Endothelial cell (in vitro differentiated cells): ENCODE measurements around the gene TEX28. TPM values are rescaled to one million over a fixed set of nuclear protein-coding genes. Genes with fewer than 3 reads are reported as not detected.

ENCODE experiments used
- DNase-seq: peaks from one replicate; pipeline ENCODE4 v3.0.0; 2021; ENCODE audit warnings: low spot score
- H3K27ac Mint-ChIP-seq: one replicate; pipeline ENCODE4 v1.8.0; 2021; ENCODE audit warnings: mixed read lengths, inconsistent platforms; ENCODE audit not compliant: unreplicated experiment
- H3K27me3 Mint-ChIP-seq: one replicate; pipeline ENCODE4 v1.8.0; 2021; ENCODE audit warnings: mild to moderate bottlenecking, moderate library complexity, mixed read lengths, inconsistent platforms; ENCODE audit not compliant: unreplicated experiment
- H3K36me3 Mint-ChIP-seq: one replicate; pipeline ENCODE4 v1.8.0; 2021; ENCODE audit warnings: mild to moderate bottlenecking, low read depth, mixed read lengths, inconsistent platforms; ENCODE audit not compliant: unreplicated experiment
- H3K4me1 Mint-ChIP-seq: one replicate; pipeline ENCODE4 v1.8.0; 2021; ENCODE audit warnings: mild to moderate bottlenecking, mixed read lengths, inconsistent platforms; ENCODE audit not compliant: unreplicated experiment
- H3K4me3 Mint-ChIP-seq: one replicate; pipeline ENCODE4 v1.8.0; 2021; ENCODE audit warnings: mild to moderate bottlenecking, mixed read lengths, inconsistent platforms; ENCODE audit not compliant: unreplicated experiment
- H3K9me3 Mint-ChIP-seq: one replicate; pipeline ENCODE4 v1.8.0; 2021; ENCODE audit warnings: mixed read lengths, inconsistent platforms; ENCODE audit not compliant: unreplicated experiment
- CTCF ChIP-seq: fragments of 200-600 bp; sonication (generic); IDR thresholded peaks from one replicate; pipeline ENCODE4 v1.5.0; 2021; ENCODE audit warnings: antibody characterized with exemption; ENCODE audit not compliant: unreplicated experiment
- total RNA-seq: library from RNA; stranded (reverse); fragmentation: NEBNext Ultra II Directional; extraction: Animal tissue kit (Norgen Biotek cat#: 25700); gene quantifications from one replicate; pipeline ENCODE4 v1.2.1, GENCODE V29; 2021; ENCODE audit not compliant: unreplicated experiment

Gene TEX28
- total RNA-seq, 1 donor from 2014 or later: not detected

GRCh38 chrX:154333116-154333515 is 38.2 kb upstream of the TEX28 start:
- Mint-ChIP-seq H3K9me3 (no peaks in the 10 kb centered on the region), H3K27ac (no peak overlapping the region), H3K4me1 (no peaks in the 10 kb centered on the region), H3K27me3 (no peaks in the 10 kb centered on the region), H3K36me3 (no peaks in the 10 kb centered on the region), H3K4me3 (no peak overlapping the region)
- no peak for TF ChIP-seq CTCF
- no peak for DNase-seq

- TF ChIP-seq CTCF: no peak
- DNase-seq: no peak
- Mint-ChIP-seq H3K9me3 (no peaks in the 10 kb centered on the region), H3K27ac (no peak overlapping the region), H3K36me3 (no peaks in the 10 kb centered on the region), H3K4me3 (no peak overlapping the region), H3K27me3 (no peaks in the 10 kb centered on the region), H3K4me1 (no peaks in the 10 kb centered on the region)
Measured at GRCh38 chrX:154332561-154332960, 37.6 kb upstream of the TEX28 start.

GRCh38 chrX:154329294-154329693 is 34.4 kb upstream of the TEX28 start:
- Mint-ChIP-seq H3K27ac (no peak overlapping the region), H3K9me3 (no peaks in the 10 kb centered on the region)

GRCh38 chrX:154328646-154329045 is 33.7 kb upstream of the TEX28 start:
- Mint-ChIP-seq H3K27me3 (peaks cover 5% of the 10 kb centered on the region), H3K27ac (no peak overlapping the region), H3K36me3 (no peaks in the 10 kb centered on the region), H3K9me3 (no peaks in the 10 kb centered on the region), H3K4me3 (no peak overlapping the region), H3K4me1 (no peaks in the 10 kb centered on the region)
- TF ChIP-seq CTCF: no peak
- no peak for DNase-seq

More at GRCh38 chrX:154329294-154329693, 34.4 kb upstream of the TEX28 start:
- DNase-seq: no peak
- no peaks in the 10 kb centered on the region for H3K36me3 Mint-ChIP-seq
- H3K4me3 Mint-ChIP-seq: no peak overlapping the region
- TF ChIP-seq CTCF: no peak
- peaks cover 5% of the 10 kb centered on the region for H3K27me3 Mint-ChIP-seq
- H3K4me1 Mint-ChIP-seq: no peaks in the 10 kb centered on the region

- H3K27ac Mint-ChIP-seq: no peak overlapping the region
- no peaks in the 10 kb centered on the region for H3K36me3 Mint-ChIP-seq
- H3K9me3 Mint-ChIP-seq: no peaks in the 10 kb centered on the region
- H3K27me3 Mint-ChIP-seq: peaks cover 6% of the 10 kb centered on the region
- no peaks in the 10 kb centered on the region for H3K4me1 Mint-ChIP-seq
- DNase-seq: no peak
- TF ChIP-seq CTCF: no peak
- no peak overlapping the region for H3K4me3 Mint-ChIP-seq
Measured at GRCh38 chrX:154327038-154327820, 32.3 kb upstream of the TEX28 start.
